ENCODE data around the gene TRAPPC2.
"Not testable (repeated sequence)": the region's sequence is repeated elsewhere in the genome, so short reads cannot be mapped to it uniquely, and the experiment has no call there.

The TRAPPC2 gene

DNA sequence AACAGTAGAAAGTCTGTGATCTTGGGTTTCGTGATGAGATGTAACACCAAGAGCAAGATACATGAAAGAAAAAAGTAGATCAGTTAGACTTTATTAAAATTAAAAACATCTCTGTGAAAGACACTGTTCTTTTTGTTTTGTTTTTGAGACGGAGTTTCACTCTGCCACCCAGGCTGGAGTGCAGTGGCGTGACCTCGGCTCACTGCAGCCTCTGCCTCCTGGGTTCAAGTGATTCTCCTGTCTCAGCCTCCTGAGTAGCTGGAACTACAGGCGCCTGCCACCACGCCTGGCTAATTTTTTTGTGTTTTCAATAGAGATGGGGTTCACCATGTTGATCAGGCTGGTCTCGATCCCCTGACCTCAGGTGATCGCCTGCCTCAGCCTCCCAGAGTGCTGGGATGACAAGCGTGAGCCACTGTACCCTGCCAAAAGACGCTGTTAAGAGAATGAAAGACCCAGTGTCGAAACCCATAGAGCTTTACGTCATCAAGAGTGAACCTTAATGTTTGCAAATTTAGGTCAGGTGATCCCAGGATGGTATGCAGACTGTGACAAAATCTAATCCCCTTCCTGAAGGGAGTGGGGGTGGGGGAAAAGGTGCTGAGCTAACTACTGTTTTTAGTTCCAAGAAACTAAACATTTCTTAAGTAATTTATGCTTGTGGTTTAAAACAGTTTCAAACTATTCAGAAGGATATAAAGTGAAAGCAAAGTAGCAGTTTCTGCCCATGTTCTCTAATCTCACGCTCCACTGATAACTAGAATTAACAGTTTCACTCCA, 8.2 kb upstream of the TRAPPC2 start:
- no peak for DNase-seq

DNA sequence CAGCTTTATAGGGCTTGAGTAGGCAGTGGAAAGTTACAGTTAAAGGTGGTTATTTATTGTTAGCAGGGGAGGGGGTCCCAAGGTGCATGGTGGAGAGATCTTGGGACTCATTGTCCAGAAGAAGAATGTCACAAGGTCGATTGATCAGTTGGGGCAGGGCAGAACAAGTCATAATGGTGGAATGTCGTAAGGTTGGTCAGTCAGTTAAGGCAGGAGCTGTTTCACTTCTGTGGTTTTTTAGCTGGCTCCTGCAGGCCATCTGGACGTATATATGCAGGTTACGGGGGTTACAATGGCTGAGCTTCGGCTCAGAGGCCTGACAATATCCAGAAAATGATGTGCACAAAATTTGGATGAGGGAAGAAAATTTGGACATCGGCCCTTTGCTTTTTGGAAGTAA, 7.3 kb upstream of the TRAPPC2 start:
- DNase-seq = no peak

DNA sequence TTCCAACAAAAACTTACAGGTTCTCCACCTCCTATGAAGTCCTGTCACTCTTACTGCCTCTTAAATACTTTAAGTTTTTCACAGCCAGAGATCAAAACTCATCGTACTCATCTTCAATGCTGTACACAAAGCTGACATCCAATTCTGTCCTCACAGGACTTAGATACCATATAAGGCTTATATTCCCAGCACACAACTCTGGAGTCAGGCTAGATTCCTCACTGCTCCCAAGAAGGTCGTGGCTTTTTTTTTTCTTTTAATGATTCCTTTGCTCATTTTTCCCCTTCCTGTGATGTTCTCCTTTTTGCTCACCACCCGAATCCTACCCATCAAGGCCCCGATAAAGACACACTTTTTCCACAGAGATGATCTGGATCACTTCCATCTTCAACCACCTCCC, 914 bp downstream of the TRAPPC2 start:
- DNase-seq = no peak

DNA sequence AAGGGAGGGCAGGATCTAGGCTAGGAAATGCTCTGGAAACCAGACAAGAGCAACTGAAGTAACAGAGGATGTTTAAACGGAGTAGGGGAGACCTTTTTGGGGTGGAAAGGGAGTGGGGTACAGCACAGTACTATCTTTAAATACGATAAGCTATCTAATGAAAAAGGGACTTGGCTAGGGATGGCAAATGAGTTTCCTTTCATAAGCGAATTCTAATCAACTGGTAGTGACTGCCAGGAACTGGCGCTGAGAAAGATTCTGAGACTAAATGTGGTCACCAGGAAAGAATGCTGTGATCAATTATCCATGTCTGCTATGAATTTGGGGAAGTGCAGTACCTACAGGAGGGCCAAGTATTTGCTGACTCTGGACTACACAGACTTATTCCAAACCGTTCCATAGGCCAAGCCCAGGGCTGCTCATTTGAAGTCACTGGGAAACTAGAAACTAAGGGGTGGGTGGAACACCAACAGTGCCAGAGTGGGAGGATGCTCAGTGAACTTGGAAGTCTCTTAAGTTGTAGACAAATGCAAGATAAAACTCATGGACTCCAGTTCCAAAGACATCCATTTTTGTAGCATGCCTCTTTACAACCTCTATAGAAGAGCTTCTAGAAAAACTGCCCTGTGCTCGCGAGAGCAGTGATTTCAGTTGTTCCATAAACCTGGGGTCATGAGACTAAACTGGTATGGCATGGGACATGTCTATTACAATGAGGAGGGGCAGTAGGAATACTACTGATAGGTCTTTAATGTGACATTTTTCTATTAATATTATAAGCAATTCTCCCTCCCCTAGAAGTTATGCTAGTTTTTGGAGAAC, 2.0 kb downstream of the TRAPPC2 start:
- DNase-seq = no peak

DNA sequence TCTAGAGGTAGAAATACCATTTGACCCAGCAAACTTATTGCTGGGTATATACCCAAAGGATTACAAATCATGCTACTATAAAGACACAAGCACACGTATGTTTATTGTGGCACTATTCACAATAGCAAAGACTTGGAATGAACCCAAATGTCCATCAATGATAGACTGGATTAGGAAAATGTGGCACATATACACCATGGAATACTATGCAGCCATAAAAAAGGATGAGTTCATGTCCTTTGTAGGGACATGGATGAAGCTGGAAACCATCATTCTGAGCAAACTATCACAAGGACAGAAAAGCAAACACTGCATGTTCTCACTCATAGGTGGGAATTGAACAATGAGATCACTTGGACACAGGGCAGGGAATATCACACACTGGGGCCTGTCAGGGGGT, 3.9 kb downstream of the TRAPPC2 start:
- DNase-seq = not testable (repeated sequence)

DNA sequence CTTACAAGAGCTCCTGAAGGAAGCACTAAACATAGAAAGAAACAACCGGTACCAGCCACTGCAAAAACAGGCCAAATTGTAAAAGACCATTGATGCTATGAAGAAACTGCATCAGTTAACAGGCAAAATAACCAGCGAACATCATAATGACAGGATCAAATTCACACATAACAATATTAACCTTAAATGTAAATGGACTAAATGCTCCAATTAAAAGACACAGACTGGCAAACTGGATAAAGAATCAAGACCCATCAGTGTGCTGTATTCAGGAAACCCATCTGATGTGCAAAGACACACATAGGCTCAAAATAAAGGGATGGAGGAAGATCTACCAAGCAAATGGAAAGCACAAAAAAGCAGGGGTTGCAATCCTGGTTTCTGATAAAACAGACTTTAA, 7.8 kb downstream of the TRAPPC2 start:
- not testable (repeated sequence) for DNase-seq

DNA sequence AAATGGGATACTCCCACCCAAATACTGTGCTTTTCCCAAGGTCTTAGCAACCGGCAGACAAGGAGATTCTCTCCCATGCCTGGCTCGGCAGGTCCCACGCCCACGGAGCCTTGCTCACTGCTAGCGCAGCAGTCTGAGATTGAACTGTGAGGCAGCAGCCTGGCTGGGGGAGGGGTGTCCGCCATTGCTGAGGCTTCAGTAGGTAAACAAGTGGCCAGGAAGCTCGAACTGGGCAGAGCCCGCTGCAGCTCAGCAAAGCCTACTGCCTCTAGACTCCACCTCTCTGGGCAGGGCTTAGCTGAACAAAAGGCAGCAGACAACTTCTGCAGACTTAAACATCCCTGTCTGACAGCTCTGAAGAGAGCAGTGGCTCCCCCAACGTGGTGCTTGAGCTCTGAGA, 9.5 kb downstream of the TRAPPC2 start:
- DNase-seq = not testable (repeated sequence)

DNA sequence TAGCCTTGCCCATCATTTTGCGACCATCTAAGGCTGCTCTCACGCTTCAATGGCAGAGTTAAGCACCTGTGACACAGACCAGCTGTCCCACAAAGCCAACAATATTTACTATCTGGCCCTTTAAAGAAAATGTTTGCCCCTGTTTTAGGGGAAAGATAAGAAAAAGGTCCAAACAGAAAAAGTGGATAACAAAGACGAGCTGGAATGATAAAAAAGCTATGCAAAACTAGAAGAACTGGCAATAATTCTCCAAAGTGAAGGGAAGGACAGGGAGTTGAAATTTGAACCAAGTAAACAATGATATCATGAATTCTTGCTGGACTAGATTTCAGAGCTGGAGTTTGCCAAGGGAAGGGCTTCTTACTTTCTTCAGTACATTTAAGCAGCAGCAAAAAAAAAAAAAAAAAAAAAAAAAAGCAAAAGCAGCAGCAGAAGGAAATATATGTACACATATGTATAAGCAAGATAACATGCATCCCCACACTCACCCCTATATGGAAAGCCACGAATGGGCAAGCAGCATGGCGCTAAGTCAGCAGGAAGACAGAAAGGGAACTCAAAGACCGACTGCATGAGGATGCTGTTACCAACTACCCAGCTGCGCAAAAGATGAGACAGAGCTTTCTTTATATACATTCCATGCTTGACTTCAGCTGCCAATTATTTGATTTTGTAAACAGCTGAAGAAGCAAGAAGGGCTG, 12.5 kb downstream of the TRAPPC2 start:
- peak in 1 of 2 experiments; percentile 28 for DNase-seq

DNA sequence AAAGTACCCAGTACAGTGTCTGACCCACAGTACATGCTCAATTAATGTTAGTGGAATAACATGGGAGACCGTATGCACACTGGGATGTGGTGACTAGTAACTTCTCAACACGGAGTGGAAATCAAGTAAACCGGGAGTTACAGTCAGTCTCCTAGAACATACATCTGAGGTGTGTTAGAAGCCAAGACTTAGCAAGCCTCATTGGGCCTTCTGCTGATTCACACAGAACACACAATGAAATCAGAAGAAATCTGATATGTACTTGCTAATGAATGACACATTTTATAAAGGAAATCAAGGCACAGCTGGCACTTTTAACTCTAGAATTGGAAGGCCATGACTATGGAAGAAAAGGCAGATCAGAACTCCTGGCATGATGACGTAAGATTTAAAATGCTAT, 13.0 kb downstream of the TRAPPC2 start:
- peak in 1 of 2 experiments; percentile 28 for DNase-seq

DNA sequence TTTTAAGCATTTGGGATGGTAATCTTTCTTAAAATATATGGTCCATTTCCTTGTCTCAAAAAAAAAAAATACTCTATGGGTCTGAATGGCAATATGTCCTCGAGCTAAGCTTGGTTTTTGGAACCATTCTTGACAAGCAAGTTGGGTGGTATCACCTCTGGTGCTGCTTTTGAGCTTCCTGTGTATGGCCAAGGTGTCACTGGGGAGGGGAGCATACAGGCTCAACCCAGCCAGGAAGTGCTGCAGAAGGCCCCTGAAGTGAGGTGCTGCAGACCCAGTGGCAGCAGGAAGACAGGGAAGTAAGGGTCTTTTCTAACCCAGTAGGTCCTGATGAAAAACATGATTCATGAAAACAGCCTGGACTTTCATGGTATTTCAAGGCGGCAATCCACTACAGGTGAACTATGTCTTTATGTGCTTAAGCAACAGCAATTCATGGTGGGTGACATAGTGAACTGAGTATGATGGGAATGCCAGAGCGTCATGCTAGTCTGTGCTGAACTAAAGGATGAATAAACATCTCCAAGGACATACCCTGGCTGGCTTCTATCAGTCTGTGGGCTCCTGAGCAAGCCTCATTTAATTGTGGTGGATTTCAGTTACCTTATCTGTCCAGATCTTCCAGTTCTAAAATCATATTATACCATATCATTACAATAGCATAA, 15.1 kb downstream of the TRAPPC2 start:
- no peak for DNase-seq

DNA sequence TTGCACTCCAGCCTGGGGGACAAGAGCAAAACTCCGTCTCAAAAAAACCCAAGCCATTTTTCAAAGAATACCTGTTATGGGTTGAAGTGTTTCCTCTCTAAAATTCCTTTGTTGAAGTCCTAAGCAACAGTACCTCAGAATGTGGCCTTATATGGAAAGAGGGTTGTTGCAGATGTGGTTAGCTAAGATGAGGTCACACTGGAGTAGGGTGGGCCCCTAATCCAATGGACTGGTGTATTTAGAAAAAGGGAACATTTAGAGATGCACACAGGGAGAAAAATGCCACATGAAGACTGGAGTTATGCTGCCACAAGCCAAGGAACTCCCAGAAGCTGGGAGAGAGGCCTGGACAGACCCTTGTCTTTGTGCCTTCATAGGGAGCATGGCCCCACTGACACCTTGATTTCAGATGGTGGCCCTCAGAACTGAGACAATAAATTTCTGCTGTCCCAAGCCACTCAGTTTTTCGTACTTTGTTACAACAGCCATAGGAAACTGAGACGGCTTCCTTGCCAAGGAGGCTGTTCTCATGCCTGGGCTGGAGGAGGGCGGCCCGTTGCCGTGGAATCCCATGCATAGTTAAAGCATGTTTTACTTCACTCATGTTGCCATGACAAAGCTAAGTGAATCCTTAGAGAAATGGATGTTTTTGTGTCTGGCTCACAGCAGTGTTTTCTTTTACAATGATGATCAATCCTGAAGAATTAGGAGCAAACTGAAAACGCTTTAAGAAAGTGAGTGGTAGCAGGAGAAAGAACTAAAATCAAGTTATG, 16.5 kb downstream of the TRAPPC2 start:
- no peak for DNase-seq

DNA sequence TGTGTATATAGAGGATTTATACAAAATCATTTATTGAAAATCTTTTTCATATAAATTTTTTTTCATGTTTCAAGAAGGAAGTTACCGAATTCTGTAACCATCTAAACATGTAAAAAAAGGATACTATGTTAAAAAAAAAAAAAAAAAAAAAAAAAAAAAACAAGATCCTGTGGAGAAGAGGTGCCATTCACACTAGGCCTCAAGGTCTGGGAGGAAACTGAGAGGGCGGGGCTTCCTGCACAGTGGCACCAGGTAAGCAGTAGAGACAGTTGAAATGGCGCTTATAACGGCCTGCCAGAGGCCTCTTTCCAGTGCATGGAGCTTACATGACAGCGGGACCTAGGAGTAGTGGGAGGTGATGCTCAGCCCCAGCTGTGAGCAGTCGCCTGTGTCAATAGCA, 17.5 kb downstream of the TRAPPC2 start:
- no peak for DNase-seq

DNA sequence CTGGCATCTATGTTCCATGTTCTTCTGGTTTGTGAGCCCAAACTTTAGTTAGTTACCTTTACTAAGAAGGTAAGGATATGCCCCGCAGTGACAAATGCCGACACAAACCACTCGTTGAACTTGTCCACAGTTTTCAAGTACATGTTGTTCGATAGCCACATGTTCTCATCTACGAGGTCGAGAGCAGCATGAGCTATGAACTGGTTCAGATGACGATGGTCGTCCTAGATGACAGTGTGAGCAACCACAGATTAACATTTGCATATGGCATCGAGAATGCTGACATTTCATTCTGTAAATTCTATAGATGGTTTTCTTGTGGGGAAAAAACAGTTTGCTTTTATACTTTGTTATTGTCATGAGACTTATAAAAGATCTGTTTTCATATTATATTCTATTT, 18.0 kb downstream of the TRAPPC2 start:
- no peak for DNase-seq

DNA sequence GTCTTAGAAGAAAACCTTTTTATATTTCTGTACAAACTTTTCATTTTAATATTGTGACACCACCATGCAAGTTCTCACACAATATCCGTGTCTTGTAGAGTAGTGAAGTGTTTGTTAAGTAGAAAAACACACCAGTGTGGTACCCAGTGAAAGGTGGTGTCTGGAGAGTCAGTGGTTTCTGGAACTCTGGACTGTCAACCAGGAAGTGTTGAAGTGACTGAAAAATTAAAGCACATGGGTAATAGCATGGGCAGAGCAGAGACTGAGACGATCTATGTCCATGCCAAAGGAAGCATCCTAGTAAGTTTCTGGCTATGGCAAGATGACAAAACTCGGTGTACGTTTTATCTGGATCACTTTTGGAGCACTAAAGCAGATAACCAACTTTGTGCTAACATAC, 23.3 kb downstream of the TRAPPC2 start:
- no peak for DNase-seq

DNA sequence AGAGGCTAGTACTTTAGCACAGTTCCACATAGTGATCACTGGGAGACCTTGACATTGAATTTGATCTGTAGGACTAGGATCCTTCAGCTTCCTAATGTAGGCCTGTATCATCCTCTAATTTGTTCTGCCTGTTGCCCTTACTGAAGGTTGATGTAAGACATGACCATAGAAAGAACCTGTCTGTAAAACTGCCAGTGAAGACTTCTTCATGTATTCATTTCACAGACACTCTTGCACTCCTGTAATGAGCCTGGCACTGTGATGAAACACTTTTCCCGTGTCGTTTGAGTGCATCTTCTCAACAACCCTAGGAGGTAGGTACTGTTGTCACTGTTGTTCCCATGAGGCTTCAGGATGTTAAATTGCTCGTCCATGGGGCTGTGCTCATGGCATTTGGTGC, 30.8 kb downstream of the TRAPPC2 start:
- no peak for DNase-seq

DNA sequence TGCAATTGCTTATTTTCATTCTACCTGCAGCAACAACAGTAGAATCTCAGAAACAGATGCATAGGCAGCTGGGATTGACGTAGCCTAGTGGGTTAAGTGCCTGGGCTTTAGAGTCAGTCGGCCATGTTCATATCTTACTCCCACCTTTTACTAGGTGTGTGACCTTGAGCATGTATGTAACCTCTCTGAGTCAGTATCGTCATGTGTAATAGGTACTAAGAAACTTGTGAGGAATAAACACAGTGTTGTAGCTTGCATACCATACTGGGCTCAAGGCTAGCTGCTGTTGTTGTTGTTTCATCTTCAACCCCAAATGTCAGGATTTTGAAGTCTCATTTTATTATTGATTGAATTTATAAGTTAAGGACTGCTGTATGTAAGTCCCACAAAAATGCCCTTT, 31.3 kb downstream of the TRAPPC2 start:
- DNase-seq = no peak

DNA sequence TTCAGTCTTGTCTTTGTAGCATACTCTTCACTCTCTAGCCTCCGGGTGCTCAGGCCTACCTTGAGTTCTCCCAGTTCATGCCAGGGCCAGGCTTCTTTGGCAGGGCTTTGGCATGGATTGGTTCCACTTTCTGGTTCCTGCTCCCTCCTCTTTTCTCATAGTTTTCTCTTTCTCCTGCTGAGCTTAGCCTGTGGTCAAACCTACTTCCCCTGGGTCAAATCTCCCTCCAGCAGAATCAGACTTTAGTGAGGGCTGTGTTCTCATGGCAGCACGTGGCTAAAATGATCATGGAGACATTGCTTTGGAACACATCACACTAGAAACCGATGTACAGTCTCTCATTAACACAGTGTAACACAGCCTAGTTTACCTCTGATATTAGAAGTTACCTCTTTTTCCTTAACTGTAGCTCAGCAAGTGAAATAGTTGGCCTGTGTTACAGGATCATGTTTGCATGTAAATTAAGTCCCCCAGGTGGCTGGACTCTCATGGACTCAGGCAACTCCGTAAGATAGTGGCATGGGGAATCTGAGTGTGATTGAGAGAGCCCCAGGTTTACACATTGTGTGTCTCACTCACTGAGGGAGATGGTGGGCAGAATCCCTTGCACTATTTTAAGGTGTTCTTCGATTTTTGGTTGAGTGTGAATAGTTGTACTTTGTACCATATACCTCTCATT, 32.2 kb downstream of the TRAPPC2 start:
- DNase-seq = no peak

DNA sequence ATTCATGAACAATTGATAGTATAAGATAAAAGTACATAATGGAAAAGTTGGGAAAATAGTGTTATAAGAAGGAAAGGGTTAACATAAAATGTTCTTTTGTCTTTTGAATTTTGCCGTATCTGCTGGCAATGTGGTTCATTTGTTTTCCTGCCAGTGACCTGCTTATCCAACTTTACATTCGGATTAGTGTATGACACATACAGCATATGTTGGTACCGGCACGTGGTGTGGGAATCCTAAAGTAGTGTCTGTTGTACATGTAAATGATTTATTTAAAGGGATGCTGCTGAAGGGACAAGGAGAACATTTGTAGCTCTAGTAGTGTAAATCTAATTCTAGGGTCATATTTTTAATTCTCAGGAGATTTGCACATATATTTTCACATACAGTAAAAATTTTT, 34.0 kb downstream of the TRAPPC2 start:
- DNase-seq = no peak

DNA sequence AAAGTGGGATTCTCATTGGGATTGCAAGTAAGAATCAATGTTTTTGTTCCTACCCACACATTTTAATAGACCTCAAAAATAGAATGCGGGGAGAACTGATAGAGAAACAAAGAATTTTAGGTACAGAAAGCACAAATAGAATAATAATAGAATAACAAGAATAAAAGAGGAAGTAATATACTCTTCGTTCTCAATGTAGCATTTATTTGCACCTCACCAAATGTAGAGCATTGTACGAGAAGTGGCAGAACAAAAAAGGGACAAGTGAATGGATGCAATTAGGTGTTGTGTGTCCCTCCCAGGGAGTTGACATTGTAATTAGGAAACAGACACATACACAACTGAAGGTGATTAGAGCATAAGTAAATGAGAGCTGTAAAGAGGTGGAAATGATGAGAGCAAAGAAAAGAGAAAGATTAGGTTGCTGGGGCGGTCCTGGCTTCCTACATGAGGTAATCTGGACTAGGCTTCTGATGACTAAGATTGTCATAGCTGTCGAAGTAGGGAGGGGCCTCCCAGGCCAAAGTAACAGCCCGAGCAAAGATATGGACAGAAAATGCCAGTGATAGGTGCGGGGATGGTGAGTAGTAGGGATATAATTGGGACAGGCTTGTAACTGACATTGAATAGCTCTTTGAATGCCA, 35.1 kb downstream of the TRAPPC2 start:
- no peak for DNase-seq

DNA sequence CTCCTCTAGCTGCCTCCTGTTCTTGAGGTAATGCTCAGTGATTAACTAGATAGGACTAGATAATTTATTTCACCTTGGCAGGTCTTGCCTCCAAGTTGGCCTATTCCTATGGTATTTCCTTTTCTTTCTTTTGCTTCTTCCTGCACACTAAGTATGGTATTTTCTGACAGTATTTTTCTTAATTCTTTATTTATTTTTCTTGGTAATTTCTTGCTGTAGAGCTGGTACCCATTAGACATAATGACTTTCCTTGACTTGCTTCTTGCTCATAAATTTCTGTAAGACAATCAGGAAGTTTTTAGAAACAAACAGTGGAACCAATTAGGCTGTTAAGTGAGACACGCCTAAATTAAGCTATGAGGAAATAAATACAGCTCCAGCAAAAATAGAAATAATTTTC, 36.0 kb downstream of the TRAPPC2 start:
- no peak for DNase-seq

DNA sequence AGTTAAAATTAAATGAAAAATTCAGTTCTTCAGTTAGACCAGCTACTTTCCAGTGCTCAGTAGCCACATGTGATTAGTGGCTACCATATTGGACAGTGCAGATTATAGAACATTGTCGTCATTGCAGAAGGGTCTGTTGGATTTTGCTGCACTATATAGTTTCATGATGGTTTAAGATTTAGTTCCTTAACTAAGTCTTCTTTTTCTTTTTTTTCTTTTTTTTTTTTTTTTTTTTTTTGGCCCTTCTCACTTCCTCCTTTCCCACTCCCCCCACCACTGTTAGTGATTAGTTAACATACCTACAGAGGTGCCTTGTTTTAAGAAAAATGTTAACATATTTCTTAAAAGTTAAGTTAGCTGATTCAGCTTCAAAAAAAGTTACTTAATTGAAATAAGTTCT, 36.4 kb downstream of the TRAPPC2 start:
- DNase-seq = no peak
